Measurements from ENCODE around the gene IL17F.

IL17F gene

DNA sequence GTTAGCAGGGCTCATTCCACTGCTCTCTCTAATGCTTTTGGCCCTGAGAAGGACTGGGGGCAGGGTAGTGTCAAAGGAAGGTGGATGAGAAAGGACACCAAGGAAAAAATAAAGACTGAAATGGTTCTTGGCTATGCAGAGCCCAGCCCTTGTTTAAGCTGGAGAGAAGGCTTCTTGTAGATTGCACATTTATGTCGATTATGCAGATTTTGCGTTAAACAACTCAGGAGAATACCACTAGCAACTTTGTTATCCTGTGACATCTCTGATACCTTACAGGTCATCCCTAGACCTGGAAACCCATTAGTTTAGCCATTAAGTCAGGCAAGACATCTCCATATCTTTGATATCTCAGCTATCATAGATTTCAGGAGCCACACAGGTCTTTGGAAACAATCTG, 11.1 kb upstream of the IL17F start:
- DNase-seq (ENCODE audit: low spot score) = no peak
- peaks cover 0 to under 1% of the 10 kb centered on the region in 2 donors for H3K36me3 ChIP-seq (replicated peaks in 1 of 2; ENCODE audit: control insufficient read depth in 2 of 2, insufficient read depth in 2 of 2, low read length in 2 of 2)
- H3K79me1 ChIP-seq (ENCODE audit: low read depth, low read length) = peaks cover 2% of the 10 kb centered on the region
- H3K14ac ChIP-seq (ENCODE audit: low read length) = no peak overlapping the region
- H3K23ac ChIP-seq (ENCODE audit: low read depth, low read length, poor library complexity) = no peak overlapping the region
- WGBS, 2 donors (ENCODE audit: extremely low coverage in 2 of 2, insufficient read length in 2 of 2, insufficient replicate concordance in 1 of 2) = no CpG with 5 or more reads among the region's 2 CpGs
- H3K4me3 ChIP-seq (ENCODE audit: low read length in 2 of 2) = no peak overlapping the region
- H3K9me3 ChIP-seq (replicated peaks in 1 of 2; ENCODE audit: control insufficient read depth in 2 of 2, insufficient read depth in 1 of 2, low read depth in 1 of 2, low read length in 2 of 2) = peaks cover 0 to 1% of the 10 kb centered on the region in 2 donors
- no peaks in the 10 kb centered on the region for H3K27me3 ChIP-seq (ENCODE audit: control insufficient read depth in 3 of 3, insufficient read depth in 3 of 3, low read depth in 1 of 3, low read length in 3 of 3)
- H4K8ac ChIP-seq (ENCODE audit: low read depth, low read length) = no peak overlapping the region
- no peak overlapping the region for H3K18ac ChIP-seq (ENCODE audit: low read length)
- no peak overlapping the region for H2AFZ ChIP-seq (ENCODE audit: low read length)
- H2BK120ac ChIP-seq (ENCODE audit: low read depth, low read length) = no peak overlapping the region
- H3K27ac ChIP-seq (replicated peaks; ENCODE audit: low read length) = no peak overlapping the region
- H4K91ac ChIP-seq (ENCODE audit: low read depth, low read length, poor library complexity) = no peak overlapping the region
- H3K9ac ChIP-seq (ENCODE audit: low read depth, low read length, poor library complexity) = no peak overlapping the region
- no peak overlapping the region for H3K4me2 ChIP-seq (ENCODE audit: insufficient read depth, low read length, poor library complexity, severe bottlenecking)
- H2BK12ac ChIP-seq (ENCODE audit: low read length) = no peak overlapping the region
- H2BK5ac ChIP-seq (ENCODE audit: low read length) = no peak overlapping the region
- H2AK5ac ChIP-seq (ENCODE audit: low read depth, low read length) = no peak overlapping the region
- H2BK15ac ChIP-seq (ENCODE audit: low read length) = no peak overlapping the region
- H3K4ac ChIP-seq (ENCODE audit: low read length) = no peak overlapping the region
- H3K4me1 ChIP-seq (ENCODE audit: control insufficient read depth in 2 of 2, insufficient read depth in 1 of 2, low read depth in 1 of 2, low read length in 2 of 2) = no peaks in the 10 kb centered on the region

GRCh38 chr6:52254731-52255378, 10.6 kb upstream of the IL17F start:
- Histone ChIP-seq H3K4ac (ENCODE audit: low read length) (no peak overlapping the region), H2BK120ac (ENCODE audit: low read depth, low read length) (no peak overlapping the region), H3K9me3 (replicated peaks in 1 of 2; ENCODE audit: control insufficient read depth in 2 of 2, insufficient read depth in 1 of 2, low read depth in 1 of 2, low read length in 2 of 2) (peaks cover 0 to 1% of the 10 kb centered on the region in 2 donors), H2BK15ac (ENCODE audit: low read length) (no peak overlapping the region), H3K27ac (replicated peaks; ENCODE audit: low read length) (no peak overlapping the region), H3K4me1 (ENCODE audit: control insufficient read depth in 2 of 2, insufficient read depth in 1 of 2, low read depth in 1 of 2, low read length in 2 of 2) (no peaks in the 10 kb centered on the region), H3K36me3 (replicated peaks in 1 of 2; ENCODE audit: control insufficient read depth in 2 of 2, insufficient read depth in 2 of 2, low read length in 2 of 2) (no peaks in the 10 kb centered on the region), H3K14ac (ENCODE audit: low read length) (no peak overlapping the region), H3K9ac (ENCODE audit: low read depth, low read length, poor library complexity) (no peak overlapping the region), H3K4me2 (ENCODE audit: insufficient read depth, low read length, poor library complexity, severe bottlenecking) (no peak overlapping the region), H2AFZ (ENCODE audit: low read length) (no peak overlapping the region), H3K4me3 (ENCODE audit: low read length in 2 of 2) (no peak overlapping the region), H3K27me3 (ENCODE audit: control insufficient read depth in 3 of 3, insufficient read depth in 3 of 3, low read depth in 1 of 3, low read length in 3 of 3) (no peaks in the 10 kb centered on the region), H3K18ac (ENCODE audit: low read length) (no peak overlapping the region), H4K8ac (ENCODE audit: low read depth, low read length) (no peak overlapping the region), H3K79me1 (ENCODE audit: low read depth, low read length) (peaks cover 2% of the 10 kb centered on the region), H3K23ac (ENCODE audit: low read depth, low read length, poor library complexity) (no peak overlapping the region), H2AK5ac (ENCODE audit: low read depth, low read length) (no peak overlapping the region), H2BK12ac (ENCODE audit: low read length) (no peak overlapping the region), H4K91ac (ENCODE audit: low read depth, low read length, poor library complexity) (no peak overlapping the region), H2BK5ac (ENCODE audit: low read length) (no peak overlapping the region)
- DNase-seq (ENCODE audit: low spot score) = no peak
- whole genome bisulfite sequencing, 2 donors (ENCODE audit: extremely low coverage in 2 of 2, insufficient read length in 2 of 2, insufficient replicate concordance in 1 of 2) = no CpG with 5 or more reads among the region's 8 CpGs

- no peak overlapping the region for H3K27ac ChIP-seq (replicated peaks; ENCODE audit: low read length)
- H3K4ac ChIP-seq (ENCODE audit: low read length) = no peak overlapping the region
- H3K27me3 ChIP-seq (ENCODE audit: control insufficient read depth in 3 of 3, insufficient read depth in 3 of 3, low read depth in 1 of 3, low read length in 3 of 3) = no peaks in the 10 kb centered on the region
- no peaks in the 10 kb centered on the region for H3K4me1 ChIP-seq (ENCODE audit: control insufficient read depth in 2 of 2, insufficient read depth in 1 of 2, low read depth in 1 of 2, low read length in 2 of 2)
- no peak overlapping the region for H3K4me2 ChIP-seq (ENCODE audit: insufficient read depth, low read length, poor library complexity, severe bottlenecking)
- H3K18ac ChIP-seq (ENCODE audit: low read length) = no peak overlapping the region
- H2AK5ac ChIP-seq (ENCODE audit: low read depth, low read length) = no peak overlapping the region
- H3K36me3 ChIP-seq (replicated peaks in 1 of 2; ENCODE audit: control insufficient read depth in 2 of 2, insufficient read depth in 2 of 2, low read length in 2 of 2) = no peaks in the 10 kb centered on the region
- no peak overlapping the region for H3K23ac ChIP-seq (ENCODE audit: low read depth, low read length, poor library complexity)
- H3K79me1 ChIP-seq (ENCODE audit: low read depth, low read length) = peaks cover 2% of the 10 kb centered on the region
- H4K91ac ChIP-seq (ENCODE audit: low read depth, low read length, poor library complexity) = no peak overlapping the region
- WGBS, 2 donors (ENCODE audit: extremely low coverage in 2 of 2, insufficient read length in 2 of 2, insufficient replicate concordance in 1 of 2) = no CpG with 5 or more reads among the region's 9 CpGs
- peaks cover 0 to 1% of the 10 kb centered on the region in 2 donors for H3K9me3 ChIP-seq (replicated peaks in 1 of 2; ENCODE audit: control insufficient read depth in 2 of 2, insufficient read depth in 1 of 2, low read depth in 1 of 2, low read length in 2 of 2)
- H3K9ac ChIP-seq (ENCODE audit: low read depth, low read length, poor library complexity) = no peak overlapping the region
- H2AFZ ChIP-seq (ENCODE audit: low read length) = no peak overlapping the region
- H2BK120ac ChIP-seq (ENCODE audit: low read depth, low read length) = no peak overlapping the region
- H4K8ac ChIP-seq (ENCODE audit: low read depth, low read length) = no peak overlapping the region
- H3K14ac ChIP-seq (ENCODE audit: low read length) = no peak overlapping the region
- H2BK12ac ChIP-seq (ENCODE audit: low read length) = no peak overlapping the region
- no peak overlapping the region for H2BK5ac ChIP-seq (ENCODE audit: low read length)
- no peak overlapping the region for H2BK15ac ChIP-seq (ENCODE audit: low read length)
- no peak overlapping the region for H3K4me3 ChIP-seq (ENCODE audit: low read length in 2 of 2)
- no peak for DNase-seq (ENCODE audit: low spot score)
Observed at GRCh38 chr6:52253494-52253893, 9.2 kb upstream of the IL17F start.

GRCh38 chr6:52251113-52251512, 6.8 kb upstream of the IL17F start:
- H2BK15ac ChIP-seq (ENCODE audit: low read length) = no peak overlapping the region
- H3K4me1 ChIP-seq (ENCODE audit: control insufficient read depth in 2 of 2, insufficient read depth in 1 of 2, low read depth in 1 of 2, low read length in 2 of 2) = no peaks in the 10 kb centered on the region
- no peak overlapping the region for H3K4ac ChIP-seq (ENCODE audit: low read length)

More at GRCh38 chr6:52251113-52251512, 6.8 kb upstream of the IL17F start:
- Histone ChIP-seq H3K4me3 (ENCODE audit: low read length in 2 of 2) (no peak overlapping the region), H3K9ac (ENCODE audit: low read depth, low read length, poor library complexity) (no peak overlapping the region), H3K9me3 (replicated peaks in 1 of 2; ENCODE audit: control insufficient read depth in 2 of 2, insufficient read depth in 1 of 2, low read depth in 1 of 2, low read length in 2 of 2) (no peaks in the 10 kb centered on the region), H2BK120ac (ENCODE audit: low read depth, low read length) (no peak overlapping the region), H3K18ac (ENCODE audit: low read length) (no peak overlapping the region), H3K23ac (ENCODE audit: low read depth, low read length, poor library complexity) (no peak overlapping the region), H3K4me2 (ENCODE audit: insufficient read depth, low read length, poor library complexity, severe bottlenecking) (no peak overlapping the region), H2BK12ac (ENCODE audit: low read length) (no peak overlapping the region), H2AK5ac (ENCODE audit: low read depth, low read length) (no peak overlapping the region), H2BK5ac (ENCODE audit: low read length) (no peak overlapping the region), H4K8ac (ENCODE audit: low read depth, low read length) (no peak overlapping the region), H3K27me3 (ENCODE audit: control insufficient read depth in 3 of 3, insufficient read depth in 3 of 3, low read depth in 1 of 3, low read length in 3 of 3) (no peaks in the 10 kb centered on the region), H3K36me3 (replicated peaks in 1 of 2; ENCODE audit: control insufficient read depth in 2 of 2, insufficient read depth in 2 of 2, low read length in 2 of 2) (no peaks in the 10 kb centered on the region), H2AFZ (ENCODE audit: low read length) (no peak overlapping the region), H4K91ac (ENCODE audit: low read depth, low read length, poor library complexity) (no peak overlapping the region), H3K14ac (ENCODE audit: low read length) (no peak overlapping the region), H3K27ac (replicated peaks; ENCODE audit: low read length) (no peak overlapping the region), H3K79me1 (ENCODE audit: low read depth, low read length) (no peaks in the 10 kb centered on the region)
- DNase-seq (ENCODE audit: low spot score) = no peak
